ENCODE data around the gene SNX14.
"Not testable (repeated sequence)": the region's sequence is repeated elsewhere in the genome, so short reads cannot be mapped to it uniquely, and the experiment has no call there.

The SNX14 gene

DNA sequence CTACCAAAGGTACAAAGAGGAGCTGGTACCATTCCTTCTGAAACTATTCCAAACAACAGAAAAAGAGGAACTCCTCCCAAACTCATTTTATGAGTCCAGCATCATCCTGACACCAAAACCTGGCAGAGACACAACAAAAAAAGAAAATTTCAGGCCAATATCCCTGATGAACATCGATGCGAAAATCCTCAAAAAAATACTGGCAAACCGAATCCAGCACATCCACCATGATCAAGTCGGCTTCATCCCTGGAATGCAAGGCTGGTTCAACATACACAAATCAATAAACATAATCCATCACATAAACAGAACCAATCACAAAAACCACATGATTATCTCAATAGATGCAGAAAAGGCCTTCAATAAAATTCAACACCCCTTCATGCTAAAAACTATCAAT lies 10.8 kb downstream of the SNX14 start:
- DNase-seq (ENCODE audit: low read depth), result not testable (repeated sequence)

DNA sequence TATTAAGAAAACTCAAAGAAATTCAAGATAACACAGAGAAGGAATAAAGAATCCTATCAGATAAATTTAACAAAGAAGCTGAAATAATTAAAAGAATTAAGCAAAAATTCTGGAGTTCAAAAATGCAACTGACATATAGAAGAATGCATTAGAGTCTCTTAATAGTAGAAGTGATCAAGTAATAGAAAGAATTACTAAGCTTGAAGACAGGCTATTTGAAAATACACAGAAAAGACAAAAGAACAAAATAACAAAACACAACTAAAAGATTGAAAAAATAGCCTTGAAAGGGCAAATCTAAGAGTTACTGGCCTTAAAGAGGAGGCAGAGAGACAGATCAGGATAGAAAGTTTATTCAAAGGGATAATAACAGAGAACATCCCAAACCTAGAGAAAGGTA lies 12.1 kb downstream of the SNX14 start:
- no peak for DNase-seq (ENCODE audit: low read depth)

DNA sequence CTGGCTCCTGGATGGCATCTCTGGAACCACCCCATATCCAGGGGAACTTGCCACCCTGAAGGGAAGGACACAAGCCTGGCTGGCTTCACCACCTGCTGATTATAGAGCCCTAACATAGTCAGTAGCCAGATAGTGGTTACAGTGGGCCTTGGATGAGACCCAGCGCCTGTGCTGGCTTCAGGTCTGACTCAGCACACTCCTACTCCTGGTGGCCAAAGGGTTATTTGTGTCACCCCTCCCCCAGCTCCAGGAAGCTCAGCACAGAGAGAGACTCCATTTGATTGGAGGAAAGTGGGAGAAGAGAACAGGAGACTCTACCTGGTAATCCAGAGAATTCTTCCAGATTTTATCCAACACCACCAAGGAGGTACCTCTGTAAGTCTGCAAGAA lies 12.8 kb downstream of the SNX14 start:
- DNase-seq (ENCODE audit: low read depth), result no peak

DNA sequence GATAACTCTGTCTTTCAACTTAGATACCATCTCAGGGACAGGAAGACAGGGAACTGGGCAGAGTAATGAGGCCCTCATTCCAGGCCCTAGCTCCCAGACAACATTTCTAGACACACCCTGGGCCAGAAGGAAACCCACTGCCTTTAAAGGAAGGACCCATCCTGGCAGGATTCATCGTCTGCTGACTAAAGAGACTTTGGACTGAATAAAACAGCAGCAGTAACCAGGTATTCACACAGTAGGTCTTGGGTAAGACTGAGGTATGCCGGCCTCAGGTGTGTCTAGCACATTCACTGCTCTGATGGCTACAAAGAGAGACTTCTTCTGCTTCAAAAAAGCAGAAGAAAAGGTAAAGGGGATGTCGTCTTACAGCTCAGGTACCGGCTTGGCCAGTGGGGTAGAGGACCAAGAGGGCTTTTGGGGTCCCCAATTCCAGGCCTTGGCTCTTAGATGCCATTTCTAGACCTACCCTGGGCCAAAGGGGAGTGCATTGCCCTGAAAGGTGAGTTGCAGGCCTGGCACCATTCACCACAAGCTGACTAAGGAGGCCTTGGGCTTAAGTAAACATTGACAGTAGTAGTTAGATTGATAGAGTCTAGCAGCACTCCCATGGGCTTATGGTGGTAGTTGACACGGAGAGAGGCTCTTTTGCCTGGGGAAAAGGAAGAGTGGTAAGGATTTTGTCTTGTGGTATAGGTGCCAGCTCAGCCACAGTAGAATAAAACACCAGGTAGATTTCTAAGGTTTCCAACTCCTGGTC lies 13.4 kb downstream of the SNX14 start:
- no peak for DNase-seq (ENCODE audit: low read depth)

DNA sequence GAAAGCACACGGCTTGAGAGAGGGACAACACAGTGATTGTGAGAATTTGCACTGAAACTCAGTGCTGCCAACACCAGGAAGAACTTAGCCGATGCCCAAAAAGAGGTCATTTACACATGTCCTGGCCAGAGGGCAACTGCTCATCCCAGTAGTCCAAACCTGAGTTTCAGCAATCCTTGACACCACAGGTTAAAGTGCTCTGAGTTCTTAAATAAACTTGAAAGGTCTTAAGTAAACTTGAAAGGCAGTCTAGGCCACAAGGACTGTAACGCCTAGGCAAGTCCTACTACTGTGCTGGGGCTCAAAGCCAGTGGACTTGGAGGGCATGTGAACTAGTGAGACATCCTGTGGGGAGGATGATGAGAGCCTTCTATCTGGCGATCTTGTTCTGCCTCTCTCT lies 14.1 kb downstream of the SNX14 start:
- no peak for DNase-seq (ENCODE audit: low read depth)

DNA sequence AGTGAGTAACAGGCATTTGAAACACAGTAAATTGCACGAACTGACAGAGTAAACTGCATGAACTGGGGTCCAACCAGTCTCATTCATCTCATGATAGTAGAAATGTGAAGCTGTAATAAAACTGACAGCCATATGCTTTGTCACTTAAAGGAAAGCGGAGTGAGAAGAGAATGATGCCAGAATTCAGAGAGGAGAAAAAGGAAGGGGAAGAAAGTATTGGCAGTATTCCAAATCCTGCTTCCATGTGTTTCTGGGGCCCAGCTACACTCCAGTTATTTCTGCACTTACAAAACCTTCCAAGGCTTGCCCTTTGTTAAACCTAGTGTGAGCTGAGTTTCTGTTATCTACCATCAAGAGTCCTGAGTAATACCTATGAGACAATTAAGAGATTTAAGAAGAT lies 17.2 kb downstream of the SNX14 start:
- DNase-seq (ENCODE audit: low read depth), result no peak

DNA sequence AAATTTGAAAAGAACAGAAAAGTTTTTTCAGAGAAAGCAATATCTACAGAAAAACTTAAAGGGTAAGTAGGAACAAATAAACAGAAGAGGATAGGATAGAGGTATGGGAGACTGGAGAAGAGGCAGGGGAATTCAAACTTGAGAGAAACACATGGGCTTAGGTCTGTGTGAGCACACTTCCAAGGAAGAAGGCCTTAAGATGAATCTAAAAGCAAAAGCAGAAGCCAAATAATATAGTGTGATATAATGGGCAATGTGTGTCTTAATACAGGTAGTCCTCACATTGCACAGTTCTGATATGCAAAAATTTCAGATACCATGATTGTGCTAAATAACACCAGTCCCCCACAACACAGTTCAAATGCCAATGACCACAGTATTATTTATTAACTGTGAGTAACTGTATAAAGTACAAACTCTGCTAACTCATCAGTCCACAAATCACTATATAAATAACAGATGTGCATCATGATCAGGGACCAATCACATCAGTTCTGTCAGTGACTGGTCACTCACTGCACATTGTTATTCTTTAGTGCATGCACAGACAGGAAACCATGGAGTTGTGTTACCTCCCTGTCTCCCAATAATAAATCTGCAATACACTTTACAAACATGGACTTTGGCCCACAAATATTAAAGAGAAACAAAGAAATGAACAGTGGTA lies 18.6 kb downstream of the SNX14 start:
- no peak for DNase-seq (ENCODE audit: low read depth)

DNA sequence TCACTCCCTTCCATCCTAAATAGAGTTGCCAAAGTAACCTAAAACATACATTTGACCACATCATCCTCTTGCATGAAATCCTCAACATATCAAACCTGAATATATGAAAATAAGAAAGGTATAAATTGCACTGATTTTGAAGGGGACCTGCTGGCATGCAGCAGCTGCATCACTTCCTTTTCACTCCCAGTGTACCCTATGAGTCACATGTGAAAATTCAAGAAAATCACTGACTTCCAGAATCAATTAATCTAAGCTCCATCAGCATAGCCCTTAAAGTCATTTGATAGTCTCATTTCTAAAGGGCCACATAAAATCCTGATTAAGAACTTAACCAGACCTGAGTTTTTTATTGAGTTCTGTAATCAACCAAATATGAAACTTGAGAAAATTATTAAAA lies 24.3 kb downstream of the SNX14 start:
- no peak for DNase-seq (ENCODE audit: low read depth)

DNA sequence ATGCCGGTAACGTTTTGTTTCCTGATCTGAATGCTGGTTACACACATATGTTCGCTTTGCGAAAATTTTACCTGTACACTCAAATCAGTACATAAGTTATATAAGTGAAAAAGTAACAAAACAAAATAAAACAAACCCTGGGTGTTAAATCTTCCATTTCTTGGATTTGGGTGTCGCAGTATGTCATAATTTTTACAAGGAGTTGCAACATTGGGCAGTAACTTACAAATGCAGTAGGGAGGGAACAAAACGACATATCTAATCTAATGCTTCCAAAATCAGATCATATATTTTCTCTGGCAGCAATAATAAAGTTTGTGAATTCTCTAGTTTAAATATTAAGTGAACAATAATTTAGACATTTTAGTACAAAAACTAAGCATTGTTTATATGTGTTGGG lies 25.2 kb downstream of the SNX14 start:
- no peak for DNase-seq (ENCODE audit: low read depth)

DNA sequence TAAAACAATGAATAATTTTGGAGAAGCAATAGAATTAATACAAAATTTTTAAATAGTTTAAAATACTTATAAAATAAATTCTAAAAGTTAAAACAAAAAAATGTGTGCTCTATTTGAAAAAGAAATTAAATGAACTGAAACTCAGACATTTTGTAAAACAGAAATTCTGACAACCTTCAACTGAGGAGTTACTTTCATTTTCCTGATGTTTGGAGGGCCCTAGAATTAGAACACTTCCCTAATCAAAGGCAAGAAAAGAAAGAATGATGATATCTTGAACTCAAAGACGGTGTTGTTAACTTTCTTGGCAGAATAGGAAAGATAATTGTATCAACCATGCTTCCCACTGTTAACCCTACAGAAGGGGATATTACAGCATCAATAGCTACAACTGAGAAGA lies 27.9 kb downstream of the SNX14 start:
- DNase-seq (ENCODE audit: low read depth), result no peak

DNA sequence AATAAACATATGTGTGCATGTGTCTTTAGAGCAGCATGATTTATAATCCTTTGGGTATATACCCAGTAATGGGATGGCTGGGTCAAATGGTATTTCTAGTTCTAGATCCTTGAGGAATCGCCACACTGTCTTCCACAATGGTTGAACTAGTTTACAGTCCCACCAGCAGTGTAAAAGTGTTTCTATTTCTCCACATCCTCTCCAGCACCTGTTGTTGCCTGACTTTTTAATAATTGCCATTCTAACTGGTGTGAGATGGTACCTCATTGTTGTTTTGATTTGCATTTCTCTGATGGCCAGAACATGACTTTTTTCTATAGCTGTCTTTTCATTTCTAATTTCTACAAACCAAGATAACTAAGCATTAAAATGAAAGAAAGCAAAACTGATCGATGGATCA lies 29.4 kb downstream of the SNX14 start:
- DNase-seq (ENCODE audit: low read depth), result not testable (repeated sequence)

DNA sequence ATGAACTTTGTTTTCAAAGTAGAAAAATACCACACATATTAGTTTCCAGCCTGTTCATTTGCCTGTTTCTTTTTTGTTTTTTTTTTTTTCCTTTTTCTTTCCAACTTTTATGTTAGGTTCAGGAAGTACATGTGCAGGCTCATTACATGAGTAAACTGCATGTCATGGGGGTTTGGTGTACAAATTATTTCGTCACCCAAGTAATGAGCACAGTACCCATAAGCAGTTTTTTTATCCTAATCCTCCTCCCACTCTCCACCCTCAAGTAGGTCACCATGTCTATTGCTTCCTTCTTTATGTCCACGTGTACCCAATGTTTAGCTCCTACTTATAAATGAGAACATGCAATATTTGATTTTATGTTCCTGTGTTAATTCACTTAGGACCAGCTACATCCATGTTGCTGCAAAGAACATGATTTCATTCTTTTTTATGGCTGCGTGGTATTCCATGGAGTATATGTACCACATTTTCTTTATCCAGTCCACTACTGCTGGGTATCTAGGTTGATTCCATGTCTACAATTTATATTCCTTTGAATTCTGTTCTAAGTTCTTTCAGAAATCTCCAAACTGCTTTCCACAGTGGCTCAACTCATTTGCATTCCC lies 31.8 kb downstream of the SNX14 start:
- DNase-seq (ENCODE audit: low read depth), result no peak

DNA sequence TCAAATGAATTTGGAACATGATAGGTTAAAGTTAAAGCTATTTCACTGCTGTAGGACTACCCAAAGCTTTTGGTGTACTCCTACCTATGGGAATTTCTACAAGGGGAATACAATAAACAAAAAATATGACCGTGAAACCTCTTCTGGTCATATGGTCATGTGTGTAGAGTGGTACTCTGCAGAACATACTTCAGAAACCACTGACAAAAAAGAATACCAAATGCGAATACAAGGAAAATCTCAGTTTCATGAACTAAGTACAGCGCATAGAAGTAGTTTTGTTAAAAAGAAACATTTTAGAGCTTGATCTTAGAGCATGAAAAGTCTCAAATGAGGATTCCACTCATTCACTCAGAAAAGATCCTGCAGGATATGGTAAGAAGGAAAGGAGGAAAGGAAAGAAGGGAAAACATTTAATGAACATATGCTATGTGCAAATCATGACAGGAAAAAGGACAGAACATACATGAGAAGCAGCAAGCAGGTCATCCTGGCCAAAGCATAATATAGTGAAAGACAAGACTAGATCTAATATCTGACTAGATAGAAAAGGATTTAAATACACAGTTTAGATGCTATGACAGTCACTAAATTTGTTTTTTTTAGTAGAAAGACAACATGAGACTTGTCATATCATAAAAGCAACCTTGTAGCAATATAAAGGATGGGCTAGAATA lies 36.5 kb downstream of the SNX14 start:
- DNase-seq (ENCODE audit: low read depth), result no peak

DNA sequence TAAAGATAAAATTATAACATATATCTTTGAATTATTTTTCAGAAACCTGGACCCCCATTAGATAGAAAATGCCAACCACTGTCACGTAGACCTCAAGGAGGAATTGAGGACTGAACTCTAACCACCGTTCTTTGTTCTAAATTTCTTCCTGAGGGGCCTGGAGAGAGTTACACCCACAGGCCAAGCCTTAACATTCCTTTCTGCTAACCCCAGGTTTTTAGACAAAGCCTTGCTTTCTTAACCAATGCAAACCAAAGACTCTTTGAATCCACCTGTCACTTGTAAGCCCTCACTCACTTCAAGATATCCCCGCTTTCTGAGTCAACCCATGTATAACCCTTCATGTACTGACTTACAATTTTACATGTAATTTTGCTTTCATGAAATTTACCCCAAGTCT lies 41.0 kb downstream of the SNX14 start:
- no peak for DNase-seq (ENCODE audit: low read depth)

DNA sequence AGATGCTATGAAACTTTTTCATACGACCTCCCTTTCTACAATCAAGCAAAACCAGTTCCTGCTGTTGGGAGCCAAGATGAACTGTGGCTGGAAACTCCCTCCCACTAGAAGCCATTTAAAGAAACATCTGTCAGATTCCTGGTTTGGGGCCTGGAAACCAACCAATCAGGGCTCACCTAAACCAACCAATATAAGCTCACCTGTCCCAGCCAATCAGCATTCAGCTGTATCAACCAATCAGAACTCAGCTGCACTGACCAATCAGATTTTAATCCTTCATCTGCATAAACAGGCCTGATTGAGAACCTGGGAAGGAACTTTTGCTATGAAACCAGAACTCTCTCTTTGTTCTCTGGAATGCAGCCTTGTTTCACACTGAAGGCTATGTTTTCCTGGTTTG lies 42.4 kb downstream of the SNX14 start:
- DNase-seq (ENCODE audit: low read depth), result peak; percentile 2

DNA sequence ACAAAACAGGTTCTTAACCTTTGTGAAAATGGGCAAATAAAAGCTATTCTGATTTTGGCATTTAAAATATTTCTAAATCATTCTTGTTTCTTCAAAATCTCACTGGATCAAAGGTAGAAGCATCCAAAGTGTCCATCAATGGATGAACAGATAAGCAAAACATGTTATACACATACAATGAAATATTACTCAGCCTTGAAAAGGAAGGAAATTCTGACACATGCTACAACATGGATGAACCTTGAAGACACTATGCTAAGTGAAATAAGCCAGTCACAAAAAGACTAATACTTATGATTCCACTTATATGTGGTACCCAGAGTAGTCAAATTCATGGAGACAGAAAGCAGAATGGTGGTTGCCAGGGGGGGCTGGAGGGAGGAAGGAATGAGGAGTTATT lies 45.9 kb downstream of the SNX14 start:
- no peak for DNase-seq (ENCODE audit: low read depth)

DNA sequence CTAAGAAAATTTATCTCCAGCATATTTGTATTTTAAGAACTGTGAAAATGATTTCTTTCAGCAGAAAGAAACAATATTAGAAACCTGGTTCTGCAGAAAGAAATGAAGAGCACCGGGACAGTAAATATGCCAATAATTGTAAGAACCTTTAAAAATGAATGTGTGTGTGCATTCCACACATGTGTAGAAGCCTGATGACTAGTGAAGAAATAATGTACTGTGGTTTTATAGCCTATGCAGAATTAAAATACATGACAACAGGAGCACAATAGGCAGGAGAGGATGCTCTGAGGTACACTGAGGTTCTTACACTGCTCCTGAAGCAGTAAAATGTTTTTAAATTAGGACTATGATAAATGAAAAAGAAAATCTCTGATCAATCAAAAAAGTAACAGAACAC lies 48.9 kb downstream of the SNX14 start:
- DNase-seq (ENCODE audit: low read depth), result no peak

DNA sequence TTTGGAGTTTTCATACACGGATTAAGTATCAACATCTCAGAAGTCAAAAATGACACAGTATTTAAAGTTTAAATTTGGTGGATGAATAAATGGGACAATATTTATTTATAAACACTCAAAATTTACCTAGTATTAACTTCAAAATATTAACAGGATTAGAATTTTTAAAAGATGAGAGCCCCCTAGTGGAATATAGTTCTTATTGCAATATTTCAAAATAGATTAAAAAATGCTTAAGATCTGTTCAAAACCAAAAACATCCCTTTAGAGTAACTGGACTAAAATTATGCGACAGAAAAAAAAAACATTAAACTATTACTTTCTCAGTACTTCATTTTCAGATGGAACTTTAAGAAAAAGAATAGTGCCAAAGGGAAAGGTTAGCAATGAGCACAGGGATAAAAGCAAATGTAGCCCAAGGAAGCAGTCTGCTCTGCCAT lies 56.6 kb downstream of the SNX14 start:
- DNase-seq (ENCODE audit: low read depth), result no peak

DNA sequence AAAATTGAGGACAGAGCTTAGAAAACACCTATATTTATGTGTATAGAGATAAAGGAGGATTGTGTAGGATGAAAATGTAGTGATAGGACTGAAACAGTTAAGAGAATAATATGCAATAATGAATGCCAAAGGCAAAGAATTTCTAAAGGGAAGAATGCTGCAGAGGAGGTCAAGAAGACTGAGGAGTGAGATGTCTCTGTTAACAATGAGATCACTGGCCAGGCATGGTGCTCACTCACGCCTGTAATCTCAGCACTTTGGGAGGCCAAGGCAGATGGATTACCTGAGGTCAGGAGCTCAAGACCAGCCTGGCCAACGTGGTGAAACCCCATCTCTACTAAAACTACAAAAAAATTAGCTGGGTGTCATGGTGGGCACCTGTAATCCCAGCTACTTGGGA lies 69.4 kb downstream of the SNX14 start:
- DNase-seq (ENCODE audit: low read depth), result not testable (repeated sequence)

DNA sequence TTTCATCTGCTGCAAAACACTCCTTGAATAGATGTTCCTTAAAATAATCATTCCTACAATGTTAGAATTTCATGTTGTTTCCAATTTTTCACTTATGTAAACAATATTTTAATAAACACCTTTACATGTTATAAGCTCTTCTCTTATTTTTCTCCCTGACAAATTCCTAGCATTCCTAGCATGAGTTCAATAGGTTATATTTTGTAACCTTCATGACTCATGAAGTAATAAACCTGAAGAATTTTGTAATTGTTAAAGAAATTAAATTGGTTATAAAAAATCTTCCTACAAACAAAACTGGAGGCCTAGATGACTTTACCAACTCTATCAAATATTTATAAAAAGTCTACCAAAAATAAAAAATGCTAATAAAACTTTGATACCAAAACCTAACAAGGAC lies 77.5 kb downstream of the SNX14 start:
- DNase-seq (ENCODE audit: low read depth), result no peak

DNA sequence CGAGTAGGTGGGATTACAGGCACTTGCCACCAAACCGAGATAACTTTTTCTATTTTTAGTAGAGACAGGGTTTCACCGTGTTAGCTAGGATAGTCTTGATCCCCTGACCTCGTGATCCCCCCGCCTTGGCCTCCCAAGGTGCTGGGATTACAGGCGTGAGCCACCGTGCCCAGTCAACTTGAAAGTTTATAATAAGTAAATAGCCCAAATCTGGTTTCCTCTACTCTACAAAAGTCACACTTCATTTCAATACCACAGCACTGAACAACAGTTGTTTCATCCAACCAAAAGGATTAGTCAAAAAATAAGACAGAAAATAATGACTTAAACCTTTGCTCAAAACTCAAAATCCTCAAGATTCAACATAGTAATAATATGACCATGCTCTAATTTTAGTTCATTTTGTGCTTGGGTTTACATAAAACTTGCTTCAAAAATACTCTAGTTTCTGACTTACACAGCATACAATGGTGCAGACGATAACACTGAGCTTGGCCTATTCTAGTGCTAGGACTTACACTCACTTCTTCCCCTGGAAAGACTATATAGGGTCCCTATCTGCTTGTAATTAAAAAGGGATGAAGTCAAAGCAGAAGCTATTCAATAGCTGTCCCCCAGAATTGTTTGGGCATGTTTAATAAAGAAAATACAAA lies 87.1 kb downstream of the SNX14 start:
- no peak for DNase-seq (ENCODE audit: low read depth)

DNA sequence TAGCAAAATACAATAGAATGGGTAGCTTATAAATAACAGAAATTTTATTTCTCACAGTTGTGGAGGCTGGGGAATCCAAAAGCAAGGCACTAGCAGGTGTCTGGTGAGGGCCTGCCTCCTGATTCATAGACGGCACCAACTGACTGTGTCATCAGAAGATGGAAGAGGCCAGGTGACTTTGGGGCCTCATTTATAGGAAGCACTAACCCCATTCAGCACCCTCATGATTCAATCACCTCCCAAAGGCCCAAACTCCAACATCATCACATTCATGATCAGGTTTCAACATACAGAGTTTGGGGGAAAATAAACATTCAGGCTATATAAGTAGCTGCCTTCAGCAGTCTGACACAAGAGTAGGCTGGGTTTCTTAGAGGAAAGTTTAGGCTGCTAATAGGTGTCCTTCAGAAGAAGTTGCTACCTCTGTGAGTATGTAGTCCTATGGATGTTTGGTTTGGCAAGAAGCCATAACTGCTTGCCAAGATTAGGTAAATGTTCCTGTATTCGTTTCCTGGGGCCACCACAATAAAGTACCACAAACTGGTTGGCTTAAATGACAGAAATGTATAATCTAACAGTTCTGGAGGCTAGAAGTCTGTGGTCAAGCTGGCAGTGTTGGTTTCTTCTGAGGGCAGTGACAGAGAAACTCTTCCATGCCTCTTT lies 94.9 kb downstream of the SNX14 start:
- DNase-seq (ENCODE audit: low read depth), result no peak

All from CMK (cell line).